Colonic mucosa (tissue), 4 donors: ENCODE measurements around the gene AFF1. TPM values are rescaled to one million over a fixed set of nuclear protein-coding genes. Genes with fewer than 3 reads are reported as not detected.

ENCODE experiments used
- DNase-seq: peaks from one replicate; pipeline ENCODE4 v3.0.0-alpha.2; 2020
- H3K27ac ChIP-seq: fragments of 200-600 bp; one replicate; pipeline ENCODE4 v1.8.0; 2021
- H3K27me3 ChIP-seq: fragments of 200-600 bp; one replicate; pipeline ENCODE4 v1.8.0; 2021
- H3K36me3 ChIP-seq: fragments of 200-600 bp; one replicate; pipeline ENCODE4 v1.8.0; 2021
- H3K4me1 ChIP-seq: fragments of 200-600 bp; one replicate; pipeline ENCODE4 v1.8.0; 2021; ENCODE audit warnings: mild to moderate bottlenecking
- H3K4me3 ChIP-seq: fragments of 200-600 bp; one replicate; pipeline ENCODE4 v1.8.0; 2021
- H3K9ac ChIP-seq, 2 donors: one replicate each; pipeline ENCODE4 v1.7.0; 2013; ENCODE audit warnings: control low read depth in 2 of 2, low read depth in 2 of 2, low read length in 2 of 2
- H3K9me3 ChIP-seq: fragments of 200-600 bp; one replicate; pipeline ENCODE4 v1.8.0; 2021
- CTCF ChIP-seq: fragments of 200-600 bp; IDR thresholded peaks from one replicate; pipeline ENCODE4 v1.8.0; 2022; ENCODE audit warnings: antibody characterized with exemption, mild to moderate bottlenecking
- intact Hi-C: fragments of 100-400 bp; cut with DNase I; formaldehyde crosslinking; loops from one replicate; pipeline ENCODE4 v1.14.1; 2022
- total RNA-seq, 2 donors: library from RNA; stranded (reverse); fragmentation: NEBNext Ultra II Directional in 1 of 2; extraction: Animal tissue kit (Norgen Biotek cat#: 25700) in 1 of 2; gene quantifications; one replicate each; pipeline ENCODE4 v1.2.1, GENCODE V29; 2021
- donor health status: healthy.
- donor health status: DM: no; HTN: no; CAD: no.
- donor health status: DM: no; HTN: no; CAD: no.

The AFF1 gene
- total RNA-seq, 2 donors from 2014 or later = 73.5 to 104 TPM

GRCh38 chr4:87041141-87041540 lies 106.3 kb downstream of the AFF1 start:
- Histone ChIP-seq H3K27me3 (no peaks in the 10 kb centered on the region), H3K9ac (no peak overlapping the region), H3K36me3 (no peaks in the 10 kb centered on the region), H3K9me3 (no peaks in the 10 kb centered on the region), H3K27ac (no peak overlapping the region), H3K4me3 (no peak overlapping the region), H3K4me1 (peaks cover 2% of the 10 kb centered on the region)
- no peak for TF ChIP-seq CTCF
- no peak for DNase-seq
- intact Hi-C loops = no loop called here

GRCh38 chr4:87042221-87042620 lies 107.4 kb downstream of the AFF1 start:
- peaks cover 2% of the 10 kb centered on the region for H3K4me1 ChIP-seq
- no peak overlapping the region for H3K4me3 ChIP-seq
- H3K27me3 ChIP-seq = no peaks in the 10 kb centered on the region
- intact Hi-C loops = no loop called here
- no peaks in the 10 kb centered on the region for H3K9me3 ChIP-seq
- DNase-seq = no peak
- no peak for TF ChIP-seq CTCF
- peaks cover 7% of the 10 kb centered on the region for H3K36me3 ChIP-seq
- H3K27ac ChIP-seq = no peak overlapping the region
- H3K9ac ChIP-seq = no peak overlapping the region

GRCh38 chr4:87042986-87043820 lies 108.4 kb downstream of the AFF1 start:
- intact Hi-C loops = no loop called here
- no peaks in the 10 kb centered on the region for H3K4me1 ChIP-seq
- H3K27me3 ChIP-seq = no peaks in the 10 kb centered on the region
- H3K9me3 ChIP-seq = no peaks in the 10 kb centered on the region
- H3K27ac ChIP-seq = no peak overlapping the region
- H3K36me3 ChIP-seq = peaks cover 7% of the 10 kb centered on the region
- DNase-seq = no peak
- H3K4me3 ChIP-seq = no peak overlapping the region
- no peak for TF ChIP-seq CTCF
- no peak overlapping the region for H3K9ac ChIP-seq

GRCh38 chr4:87044511-87045233 lies 109.9 kb downstream of the AFF1 start:
- no peak for DNase-seq
- H3K27me3 ChIP-seq = no peaks in the 10 kb centered on the region
- peaks cover 7% of the 10 kb centered on the region for H3K36me3 ChIP-seq
- H3K9ac ChIP-seq = no peak overlapping the region
- no peak overlapping the region for H3K4me3 ChIP-seq
- TF ChIP-seq CTCF = no peak
- peak overlapping the region; percentile 25 for H3K27ac ChIP-seq
- H3K4me1 ChIP-seq = no peaks in the 10 kb centered on the region
- intact Hi-C loops = no loop called here
- H3K9me3 ChIP-seq = no peaks in the 10 kb centered on the region

GRCh38 chr4:87045234-87045558 lies 110.4 kb downstream of the AFF1 start:
- H3K27ac ChIP-seq = peak overlapping the region; percentile 15
- H3K9ac ChIP-seq = no peak overlapping the region

More at GRCh38 chr4:87045234-87045558, 110.4 kb downstream of the AFF1 start:
- H3K4me3 ChIP-seq = no peak overlapping the region
- H3K4me1 ChIP-seq = no peaks in the 10 kb centered on the region
- intact Hi-C loops = no loop called here
- no peaks in the 10 kb centered on the region for H3K27me3 ChIP-seq
- H3K9me3 ChIP-seq = no peaks in the 10 kb centered on the region
- DNase-seq = no peak
- peaks cover 7% of the 10 kb centered on the region for H3K36me3 ChIP-seq
- no peak for TF ChIP-seq CTCF
